ENCODE results near the gene NRIP1.

NRIP1 gene

GRCh38 chr21:15098181-15098580, 33.4 kb upstream of the NRIP1 start:
- no peak for DNase-seq
- Histone ChIP-seq H3K27ac (no peak overlapping the region), H3K4me3 (ENCODE audit: low read depth, low read length) (no peak overlapping the region), H3K36me3 (replicated peaks) (no peaks in the 10 kb centered on the region), H3K27me3 (replicated peaks) (no peaks in the 10 kb centered on the region)
- TF ChIP-seq CTCF (IDR thresholded peaks at IDR 0.05; ENCODE audit: low read depth, low read length, missing control alignments): no peak
- in situ Hi-C loops (cut with HindIII; ENCODE audit: low pct_ligation_motif_present, low sequenced_read_pairs): no loop called here

GRCh38 chr21:15097580-15097979, 32.8 kb upstream of the NRIP1 start:
- H3K4me3 ChIP-seq (ENCODE audit: low read depth, low read length): no peak overlapping the region
- no peak for TF ChIP-seq CTCF (IDR thresholded peaks at IDR 0.05; ENCODE audit: low read depth, low read length, missing control alignments)
- H3K36me3 ChIP-seq (replicated peaks): no peaks in the 10 kb centered on the region
- H3K27ac ChIP-seq: no peak overlapping the region
- in situ Hi-C loops (cut with HindIII; ENCODE audit: low pct_ligation_motif_present, low sequenced_read_pairs): no loop called here
- DNase-seq: no peak
- no peaks in the 10 kb centered on the region for H3K27me3 ChIP-seq (replicated peaks)

- Histone ChIP-seq H3K27ac (no peak overlapping the region), H3K27me3 (replicated peaks) (no peaks in the 10 kb centered on the region), H3K36me3 (replicated peaks) (no peaks in the 10 kb centered on the region), H3K4me3 (ENCODE audit: low read depth, low read length) (no peak overlapping the region)
- in situ Hi-C loops (cut with HindIII; ENCODE audit: low pct_ligation_motif_present, low sequenced_read_pairs): no loop called here
- TF ChIP-seq CTCF (IDR thresholded peaks at IDR 0.05; ENCODE audit: low read depth, low read length, missing control alignments): no peak
- DNase-seq: no peak
These were observed 31.3 kb upstream of the NRIP1 start for GRCh38 chr21:15096146-15096545.

- no peak for DNase-seq
These were observed 30.5 kb upstream of the NRIP1 start for GRCh38 chr21:15095326-15095725.

GRCh38 chr21:15094706-15095105, 29.9 kb upstream of the NRIP1 start:
- no peak for TF ChIP-seq CTCF (IDR thresholded peaks at IDR 0.05; ENCODE audit: low read depth, low read length, missing control alignments)
- no peak overlapping the region for H3K4me3 ChIP-seq (ENCODE audit: low read depth, low read length)
- in situ Hi-C loops (cut with HindIII; ENCODE audit: low pct_ligation_motif_present, low sequenced_read_pairs): no loop called here
- no peaks in the 10 kb centered on the region for H3K27me3 ChIP-seq (replicated peaks)
- H3K36me3 ChIP-seq (replicated peaks): no peaks in the 10 kb centered on the region
- H3K27ac ChIP-seq: no peak overlapping the region
- no peak for DNase-seq

More at GRCh38 chr21:15095326-15095725, 30.5 kb upstream of the NRIP1 start:
- Histone ChIP-seq H3K4me3 (ENCODE audit: low read depth, low read length) (no peak overlapping the region), H3K36me3 (replicated peaks) (no peaks in the 10 kb centered on the region), H3K27ac (no peak overlapping the region), H3K27me3 (replicated peaks) (no peaks in the 10 kb centered on the region)
- in situ Hi-C loops (cut with HindIII; ENCODE audit: low pct_ligation_motif_present, low sequenced_read_pairs): no loop called here
- no peak for TF ChIP-seq CTCF (IDR thresholded peaks at IDR 0.05; ENCODE audit: low read depth, low read length, missing control alignments)

- no peaks in the 10 kb centered on the region for H3K27me3 ChIP-seq (replicated peaks)
- DNase-seq: no peak
- H3K27ac ChIP-seq: no peak overlapping the region
- in situ Hi-C loops (cut with HindIII; ENCODE audit: low pct_ligation_motif_present, low sequenced_read_pairs): no loop called here
- H3K4me3 ChIP-seq (ENCODE audit: low read depth, low read length): no peak overlapping the region
- H3K36me3 ChIP-seq (replicated peaks): no peaks in the 10 kb centered on the region
- no peak for TF ChIP-seq CTCF (IDR thresholded peaks at IDR 0.05; ENCODE audit: low read depth, low read length, missing control alignments)
These were observed 28.4 kb upstream of the NRIP1 start for GRCh38 chr21:15093216-15093615.

Measured in brain microvascular endothelial cell (primary cell).